PC-9 (cell line): Measurements from ENCODE around the gene PAM. TPM values are rescaled to one million over a fixed set of nuclear protein-coding genes. Genes with fewer than 3 reads are reported as not detected.

Experiments
- BruUV-seq: library from RNA; stranded (reverse); fragments of 400-500 nt; replicated peaks from 2 replicates; lab custom pipeline; 2021; lab: Mats Ljungman, UMichigan
- CTCF ChIA-PET: fragments of 300-600 bp; sonication (Branson Sonifier 250); formaldehyde crosslinking; loops from one replicate; lab custom pipeline; 2022; ENCODE audit warnings: antibody characterized with exemption; lab: Charles Lee
- POLR2A ChIA-PET: fragments of 300-600 bp; sonication (Branson Sonifier 250); formaldehyde crosslinking; loops from one replicate; lab custom pipeline; 2022; ENCODE audit warnings: antibody characterized with exemption; ENCODE audit not compliant: unreplicated experiment; lab: Charles Lee
- DNase-seq, 2 experiments: peaks; one replicate each; pipeline versions ENCODE4 v3.0.0 to v3.0.0-alpha.2; 2015 to 2022; ENCODE audit warnings: mixed read lengths in 1 of 2
- H2AFZ ChIP-seq: fragments of 200-600 bp; sonication (generic); 2 replicates; pipeline ENCODE4 v1.8.1; 2017; ENCODE audit warnings: antibody characterized with exemption
- H3F3A ChIP-seq: fragments of 200-600 bp; sonication (generic); 2 replicates; pipeline ENCODE4 v1.8.1; 2017; ENCODE audit warnings: antibody characterized with exemption, mild to moderate bottlenecking, low read depth; ENCODE audit not compliant: insufficient read depth
- H3K27ac ChIP-seq: fragments of 200-600 bp; sonication (generic); 2 replicates; pipeline ENCODE4 v1.6.1; 2016; ENCODE audit warnings: mixed run types
- H3K27me3 ChIP-seq: fragments of 200-600 bp; sonication (generic); 2 replicates; pipeline ENCODE4 v1.6.1; 2016; ENCODE audit warnings: low read depth, mixed run types; ENCODE audit not compliant: insufficient read depth
- H3K36me3 ChIP-seq: fragments of 200-600 bp; sonication (generic); 2 replicates; pipeline ENCODE4 v1.6.1; 2016; ENCODE audit warnings: low read depth, mixed run types
- H3K4me1 ChIP-seq: fragments of 200-600 bp; sonication (generic); replicated peaks from 2 replicates; pipeline ENCODE4 v1.6.1; 2016; ENCODE audit warnings: mixed run types; ENCODE audit not compliant: insufficient read depth
- H3K4me2 ChIP-seq: fragments of 200-600 bp; sonication (generic); 2 replicates; pipeline ENCODE4 v1.6.1; 2017; ENCODE audit warnings: mixed run types
- H3K4me3 ChIP-seq: fragments of 200-600 bp; sonication (generic); 2 replicates; pipeline ENCODE4 v1.6.1; 2016; ENCODE audit warnings: mixed run types
- H3K79me2 ChIP-seq: fragments of 200-600 bp; sonication (generic); 2 replicates; pipeline ENCODE4 v1.6.1; 2017; ENCODE audit warnings: low read depth, mixed run types
- H3K9me2 ChIP-seq: fragments of 200-600 bp; sonication (generic); 2 replicates; pipeline ENCODE4 v1.8.1; 2017; ENCODE audit warnings: mild to moderate bottlenecking; ENCODE audit not compliant: insufficient read depth
- H3K9me3 ChIP-seq: fragments of 200-600 bp; sonication (generic); 2 replicates; pipeline ENCODE4 v1.8.1; 2016; ENCODE audit warnings: low read depth; ENCODE audit not compliant: insufficient read depth
- H4K20me1 ChIP-seq: fragments of 200-600 bp; sonication (generic); 2 replicates; pipeline ENCODE4 v1.8.1; 2017; ENCODE audit not compliant: insufficient read depth
- CTCF ChIP-seq: fragments of 200-600 bp; sonication (generic); conservative IDR thresholded peaks from 2 replicates; pipeline ENCODE4 v1.6.1; 2017; ENCODE audit warnings: mixed run types, antibody characterized with exemption, mild to moderate bottlenecking, moderate library complexity
- EZH2 ChIP-seq: fragments of 200-600 bp; sonication (generic); IDR thresholded peaks from 2 replicates; pipeline ENCODE4 v1.8.0; 2017; ENCODE audit warnings: antibody characterized with exemption, low read depth
- intact Hi-C: fragments of 100-400 bp; cut with micrococcal nuclease; formaldehyde crosslinking; loops from one replicate; pipeline ENCODE4 v1.10.0; 2022; ENCODE audit not compliant: unreplicated experiment
- total RNA-seq: library from RNA; stranded (reverse); gene quantifications from 2 replicates; pipeline ENCODE4 v1.2.3, GENCODE V29; 2021

Gene PAM
- total RNA-seq, 1 experiment from 2014 or later, result 88.4 TPM

- DNase-seq, result no peak
- no TSS peak for BruUV-seq
- no peak overlapping the region for H2AFZ ChIP-seq
- intact Hi-C loops, result no loop called here
- no peaks in the 10 kb centered on the region for H4K20me1 ChIP-seq
- no peaks in the 10 kb centered on the region for H3K36me3 ChIP-seq
- no peaks in the 10 kb centered on the region for H3K79me2 ChIP-seq
- ChIA-PET CTCF (no interaction called here), POLR2A (no interaction called here)
- no peaks in the 10 kb centered on the region for H3F3A ChIP-seq
- no peaks in the 10 kb centered on the region for H3K27me3 ChIP-seq
- H3K4me2 ChIP-seq, result no peak overlapping the region
- H3K27ac ChIP-seq, result no peak overlapping the region
- TF ChIP-seq EZH2 (no peak), CTCF (no peak)
- H3K4me3 ChIP-seq, result no peak overlapping the region
- H3K4me1 ChIP-seq, result no peaks in the 10 kb centered on the region
- no peaks in the 10 kb centered on the region for H3K9me2 ChIP-seq
- no peaks in the 10 kb centered on the region for H3K9me3 ChIP-seq
Measured at GRCh38 chr5:102876610-102877009, 121.5 kb downstream of the PAM start.

- H3K4me1 ChIP-seq, result no peaks in the 10 kb centered on the region
- H3K4me2 ChIP-seq, result no peak overlapping the region
- no peak overlapping the region for H3K27ac ChIP-seq
- TF ChIP-seq CTCF (no peak), EZH2 (no peak)
- no peaks in the 10 kb centered on the region; the same call in 1 of the 2 replicates for H3K9me2 ChIP-seq
- DNase-seq, result no peak
- ChIA-PET CTCF (interaction anchor here (0.6 kb wide), 1 partner anchor 100 kb away, joined by 3 read pairs; no protein-coding TSS in a partner anchor), POLR2A (no interaction called here)
- no peaks in the 10 kb centered on the region for H3F3A ChIP-seq
- H3K9me3 ChIP-seq, result no peaks in the 10 kb centered on the region
- H4K20me1 ChIP-seq, result no peaks in the 10 kb centered on the region; the same call in 1 of the 2 replicates
- no TSS peak for BruUV-seq
- intact Hi-C loops, result no loop called here
- no peak overlapping the region for H2AFZ ChIP-seq
- no peaks in the 10 kb centered on the region for H3K27me3 ChIP-seq
- no peak overlapping the region for H3K4me3 ChIP-seq
- H3K36me3 ChIP-seq, result no peaks in the 10 kb centered on the region
- no peaks in the 10 kb centered on the region for H3K79me2 ChIP-seq
Measured at GRCh38 chr5:102879741-102880140, 124.6 kb downstream of the PAM start.

- Histone ChIP-seq H3K36me3 (no peaks in the 10 kb centered on the region), H3K4me3 (no peak overlapping the region), H3F3A (no peaks in the 10 kb centered on the region), H3K9me3 (no peaks in the 10 kb centered on the region), H3K4me2 (no peak overlapping the region), H4K20me1 (no peaks in the 10 kb centered on the region; the same call in 1 of the 2 replicates), H3K79me2 (no peaks in the 10 kb centered on the region), H3K27me3 (no peaks in the 10 kb centered on the region), H3K9me2 (no peaks in the 10 kb centered on the region; the same call in 1 of the 2 replicates), H3K4me1 (no peaks in the 10 kb centered on the region), H3K27ac (no peak overlapping the region), H2AFZ (no peak overlapping the region)
- ChIA-PET POLR2A (interaction anchor here (0.6 kb wide), 1 partner anchor 100 kb away, joined by 4 read pairs; no protein-coding TSS in a partner anchor), CTCF (no interaction called here)
- TF ChIP-seq EZH2 (no peak), CTCF (no peak)
- no TSS peak for BruUV-seq
- no peak for DNase-seq
- intact Hi-C loops, result no loop called here
Measured at GRCh38 chr5:102886586-102886985, 131.5 kb downstream of the PAM start.
